H1 (cell line): ENCODE measurements around the gene TPPP. TPM values are rescaled to one million over a fixed set of nuclear protein-coding genes. Genes with fewer than 3 reads are reported as not detected.

Experiments used
- CTCF ChIA-PET: fragments of 300-600 bp; sonication (Branson Sonifier 250); formaldehyde crosslinking; loops from one replicate; lab custom pipeline; 2021; ENCODE audit not compliant: partially characterized antibody; lab: Charles Lee
- POLR2A ChIA-PET: fragments of 300-600 bp; sonication (Branson Sonifier 250); formaldehyde crosslinking; loops from one replicate; lab custom pipeline; 2021; ENCODE audit warnings: inconsistent platforms; ENCODE audit not compliant: partially characterized antibody; lab: Charles Lee
- DNase-seq, 2 experiments: peaks; one replicate each; pipeline versions ENCODE4 v3.0.0 to v3.0.0-alpha.2; 2010 to 2022; ENCODE audit warnings: low spot score in 2 of 2, low read depth in 1 of 2, mixed read lengths in 1 of 2
- FAIRE-seq: peaks from 2 replicates; lab custom pipeline; 2011; peaks lifted over from hg19 to GRCh38; lab: Jason Lieb, UNC
- H2AFZ ChIP-seq: 2 replicates; pipeline ENCODE4 v1.8.1; 2012; ENCODE audit warnings: low read length, inconsistent platforms
- H2AK5ac ChIP-seq: 2 replicates; pipeline ENCODE4 v1.6.1; 2013; ENCODE audit warnings: low read depth, low read length
- H2BK120ac ChIP-seq: replicated peaks from 2 replicates; pipeline ENCODE3; 2013; ENCODE audit warnings: low read depth, low read length, inconsistent platforms
- H2BK12ac ChIP-seq: 2 replicates; pipeline ENCODE4 v1.6.1; 2013; ENCODE audit warnings: low read depth, low read length
- H2BK15ac ChIP-seq: 2 replicates; pipeline ENCODE4 v1.6.1; 2013; ENCODE audit warnings: low read length
- H2BK20ac ChIP-seq: 2 replicates; pipeline ENCODE4 v1.6.1; 2013; ENCODE audit warnings: low read length
- H2BK5ac ChIP-seq: 2 replicates; pipeline ENCODE4 v1.6.1; 2013; ENCODE audit warnings: low read depth, low read length
- H3K14ac ChIP-seq: 2 replicates; pipeline ENCODE4 v1.6.1; 2013; ENCODE audit warnings: inconsistent platforms; ENCODE audit not compliant: insufficient read length
- H3K18ac ChIP-seq: 2 replicates; pipeline ENCODE4 v1.6.1; 2013; ENCODE audit warnings: low read length; ENCODE audit errors: extremely low read depth
- H3K23ac ChIP-seq: 2 replicates; pipeline ENCODE4 v1.6.1; 2013; ENCODE audit warnings: inconsistent platforms; ENCODE audit not compliant: insufficient read length
- H3K23me2 ChIP-seq: 2 replicates; pipeline ENCODE4 v1.6.1; 2013; ENCODE audit warnings: low read depth, low read length
- H3K27ac ChIP-seq: 2 replicates; pipeline ENCODE4 v1.6.1; 2011; ENCODE audit warnings: low read depth, low read length, inconsistent platforms
- H3K27me3 ChIP-seq, 4 experiments: replicated peaks in 1 of 4; 1 replicate in 1 of 4; 2 replicates in 3 of 4; pipeline versions ENCODE4 v1.6.1 to v1.8.1; 2011 to 2013; ENCODE audit warnings: low read length in 3 of 4, mild to moderate bottlenecking in 3 of 4, inconsistent platforms in 2 of 4, mixed read lengths in 2 of 4, moderate library complexity in 1 of 4; ENCODE audit not compliant: control insufficient read depth in 3 of 4, insufficient read depth in 3 of 4; ENCODE audit errors: extremely low read depth in 1 of 4
- H3K36me3 ChIP-seq, 4 experiments: 2 replicates each; pipeline versions ENCODE4 v1.6.1 to v1.8.1; 2011 to 2013; ENCODE audit warnings: mild to moderate bottlenecking in 4 of 4, low read length in 3 of 4, moderate library complexity in 2 of 4, control low read depth in 1 of 4, inconsistent platforms in 1 of 4; ENCODE audit not compliant: insufficient read depth in 4 of 4, control insufficient read depth in 2 of 4
- H3K4ac ChIP-seq: replicated peaks from 2 replicates; pipeline ENCODE3; 2013; ENCODE audit warnings: low read length, low read depth, mixed read lengths, inconsistent platforms; ENCODE audit not compliant: insufficient read length
- H3K4me1 ChIP-seq, 4 experiments: replicated peaks in 1 of 4; 1 replicate in 1 of 4; 2 replicates in 3 of 4; pipeline versions ENCODE4 v1.6.1 to v1.8.1; 2011 to 2013; ENCODE audit warnings: low read length in 3 of 4, inconsistent platforms in 2 of 4, mixed read lengths in 1 of 4; ENCODE audit not compliant: insufficient read depth in 4 of 4, control insufficient read depth in 3 of 4
- H3K4me2 ChIP-seq, 2 experiments: 2 replicates each; pipeline versions ENCODE4 v1.6.1 to v1.8.1; 2011 to 2013; ENCODE audit warnings: low read depth in 2 of 2, low read length in 2 of 2, control low read depth in 1 of 2, inconsistent platforms in 1 of 2, mild to moderate bottlenecking in 1 of 2; ENCODE audit not compliant: insufficient read depth in 1 of 2
- H3K4me3 ChIP-seq, 4 experiments: fragments of 200-600, 300-600 bp in 1 of 4; sonication (generic), shearing (Covaris generic), sonication (Bioruptor Twin) in 1 of 4; 2 replicates each; pipeline versions ENCODE4 v1.5.1 to v1.8.1; 2011 to 2016; ENCODE audit warnings: low read length in 4 of 4, low read depth in 3 of 4, control low read depth in 2 of 4, inconsistent platforms in 2 of 4, mild to moderate bottlenecking in 2 of 4, mixed read lengths in 1 of 4, moderate library complexity in 1 of 4; ENCODE audit not compliant: insufficient read depth in 2 of 4; ENCODE audit errors: extremely low read depth in 1 of 4
- H3K56ac ChIP-seq: replicated peaks from 2 replicates; pipeline ENCODE3; 2013; ENCODE audit warnings: low read depth, mild to moderate bottlenecking, mixed read lengths, low read length, inconsistent platforms; ENCODE audit not compliant: insufficient read length
- H3K79me1 ChIP-seq: 2 replicates; pipeline ENCODE4 v1.6.1; 2013; ENCODE audit warnings: low read depth, low read length, control low read depth
- H3K79me2 ChIP-seq, 2 experiments: 2 replicates each; pipeline versions ENCODE4 v1.6.1 to v1.8.1; 2012 to 2013; ENCODE audit warnings: low read length in 2 of 2, mild to moderate bottlenecking in 2 of 2, inconsistent platforms in 1 of 2; ENCODE audit not compliant: insufficient read depth in 2 of 2, control insufficient read depth in 1 of 2
- H3K9ac ChIP-seq, 4 experiments: replicated peaks in 1 of 4; 1 replicate in 1 of 4; 2 replicates in 3 of 4; pipeline versions ENCODE4 v1.6.1 to v1.8.1; 2011 to 2013; ENCODE audit warnings: low read depth in 3 of 4, low read length in 3 of 4, control low read depth in 2 of 4, mild to moderate bottlenecking in 2 of 4, moderate library complexity in 2 of 4, inconsistent platforms in 1 of 4; ENCODE audit errors: extremely low read depth in 1 of 4
- H3K9me3 ChIP-seq, 2 experiments: 2 replicates each; pipeline versions ENCODE4 v1.6.1 to v1.8.1; 2012 to 2013; ENCODE audit warnings: mild to moderate bottlenecking in 2 of 2, moderate library complexity in 2 of 2, control low read depth in 1 of 2, inconsistent platforms in 1 of 2, low read depth in 1 of 2, low read length in 1 of 2, mixed read lengths in 1 of 2; ENCODE audit not compliant: insufficient read depth in 2 of 2
- H4K20me1 ChIP-seq, 2 experiments: replicated peaks in 1 of 2; 2 replicates each; pipeline versions ENCODE3 to v1.8.1; 2011 to 2013; ENCODE audit warnings: inconsistent platforms in 2 of 2, low read length in 2 of 2, mild to moderate bottlenecking in 1 of 2; ENCODE audit not compliant: insufficient read depth in 2 of 2, control insufficient read depth in 1 of 2
- H4K5ac ChIP-seq: 2 replicates; pipeline ENCODE4 v1.6.1; 2013; ENCODE audit warnings: low read length, low read depth, mixed read lengths, inconsistent platforms; ENCODE audit not compliant: insufficient read length
- H4K8ac ChIP-seq: 2 replicates; pipeline ENCODE4 v1.8.0; 2013; ENCODE audit warnings: mild to moderate bottlenecking, moderate library complexity, low read length, inconsistent platforms; ENCODE audit not compliant: insufficient read depth; ENCODE audit errors: extremely low read depth
- H4K91ac ChIP-seq: replicated peaks from 2 replicates; pipeline ENCODE3; 2013; ENCODE audit warnings: low read length, mixed read lengths, inconsistent platforms; ENCODE audit not compliant: insufficient read length
- ASH2L ChIP-seq: fragments of 200-600, 300-600 bp; sonication (generic); IDR thresholded peaks from one replicate; pipeline ENCODE4 v1.7.1; 2017; ENCODE audit warnings: low read length
- NRF1 ChIP-seq: IDR thresholded peaks from 2 replicates; pipeline ENCODE4 v1.6.1; 2011; ENCODE audit warnings: mild to moderate bottlenecking, low read depth, low read length, improper control_type of control experiment
- RAD21 ChIP-seq, 2 experiments: IDR thresholded peaks in 1 of 2; conservative IDR thresholded peaks in 1 of 2; 2 replicates each; pipeline ENCODE4 v1.6.1; 2011; ENCODE audit warnings: low read depth in 2 of 2, low read length in 2 of 2, improper control_type of control experiment in 1 of 2, inconsistent platforms in 1 of 2, mild to moderate bottlenecking in 1 of 2, moderate library complexity in 1 of 2
- TEAD4 ChIP-seq: IDR thresholded peaks from 2 replicates; pipeline ENCODE4 v1.6.1; 2012; ENCODE audit warnings: low read depth, low read length, inconsistent platforms, mixed read lengths
- WGBS, 2 experiments: shearing (Covaris generic) in 1 of 2; methylation state at CpG; one replicate each; pipeline versions ENCODE4 v1.1.6 to v1.1.7; 2013 to 2015; ENCODE audit warnings: low lambda C conversion rate in 2 of 2, mixed read lengths in 2 of 2, inconsistent platforms in 1 of 2, low coverage in 1 of 2, missing lambda C conversion rate in 1 of 2; ENCODE audit not compliant: insufficient replicate concordance in 2 of 2, insufficient coverage in 1 of 2, insufficient read length in 1 of 2; ENCODE audit errors: extremely low coverage in 1 of 2, missing lambda C conversion rate in 1 of 2; 5-methylcytosine and 5-hydroxymethylcytosine counted together
- polyA plus RNA-seq, 7 experiments: library from polyadenylated mRNA; depleted of rRNA in 3 of 7; stranded (reverse) in 5 of 7; unstranded in 2 of 7; fragments of >200 nt in 5 of 7; fragments of 200-250 nt in 2 of 7; gene quantifications; 1 replicate in 5 of 7; 2 replicates in 1 of 7; 4 replicates in 1 of 7; pipeline versions ENCODE4 v1.2.1 to v1.2.3, GENCODE V29; 2011 to 2013; ENCODE audit warnings: missing spikeins in 2 of 7, mixed read lengths in 2 of 7
- total RNA-seq: library from RNA; stranded (reverse); fragmentation: NEBNext Ultra II Directional; extraction: Animal tissue kit (Norgen Biotek cat#: 25700); gene quantifications from 2 replicates; pipeline ENCODE4 v1.2.1, GENCODE V29; 2021

Gene TPPP
- total and polyA plus RNA-seq, 2 of the 8 experiments (the other 6 are each of a cell fraction or from before 2014, with no cell fraction given), result 0.36 to 0.93 TPM

- no peak overlapping the region for H3K56ac ChIP-seq
- TF ChIP-seq ASH2L (no peak), TEAD4 (no peak), RAD21 (IDR thresholded peaks at IDR 0.05 in 1 of 2, conservative IDR thresholded peaks at IDR 0.05 in 1 of 2; ENCODE audit: low read depth in 2 of 2, low read length in 2 of 2) (no peak), NRF1 (no peak)
Observed at GRCh38 chr5:683551-684481, 9.3 kb downstream of the TPPP start.

More at GRCh38 chr5:683551-684481, 9.3 kb downstream of the TPPP start:
- Histone ChIP-seq H2BK20ac (no peak overlapping the region), H3K4me3 (no peak overlapping the region), H2BK15ac (no peak overlapping the region), H3K27me3 (no peaks in the 10 kb centered on the region; a peak in 1 of 7 replicates), H2BK5ac (no peak overlapping the region), H3K79me2 (no peaks in the 10 kb centered on the region), H2AFZ (no peak overlapping the region), H4K20me1 (no peaks in the 10 kb centered on the region), H3K27ac (no peak overlapping the region), H3K79me1 (no peaks in the 10 kb centered on the region), H3K9ac (no peak overlapping the region), H3K36me3 (no peaks in the 10 kb centered on the region), H4K5ac (no peak overlapping the region), H3K14ac (no peak overlapping the region), H2AK5ac (no peak overlapping the region), H2BK120ac (no peak overlapping the region), H3K4me2 (no peak overlapping the region), H3K23ac (no peak overlapping the region), H4K8ac (no peak overlapping the region), H2BK12ac (no peak overlapping the region), H3K4me1 (no peaks in the 10 kb centered on the region), H3K18ac (no peak overlapping the region), H3K9me3 (no peaks in the 10 kb centered on the region), H3K23me2 (no peaks in the 10 kb centered on the region), H4K91ac (no peak overlapping the region), H3K4ac (no peak overlapping the region)
- CTCF ChIA-PET, result interaction anchor here (2.5 kb wide), 1 partner anchor 15 kb away, joined by 9 read pairs; no protein-coding TSS in a partner anchor
- POLR2A ChIA-PET, result interaction anchor here (0.6 to 1.9 kb wide), 3 partner anchors 15 to 93 kb away, joined by 3 to 6 read pairs (median 3); no protein-coding TSS in a partner anchor
- FAIRE-seq (no peak), DNase-seq (no peak)
- WGBS, 2 experiments, result 84% methylated on average over 29 of the region's 30 CpGs; no CpG with 5 or more reads in 1 of the 2 experiments
